HG03103 (cell line): Measurements from ENCODE around the gene PLA2G5.

Experiments
- ATAC-seq: cut with Tn5 transposase; IDR thresholded peaks from one replicate; pipeline ENCODE4 v1.9.1; 2021; ENCODE audit warnings: low read depth; ENCODE audit not compliant: unreplicated experiment

Gene PLA2G5

DNA sequence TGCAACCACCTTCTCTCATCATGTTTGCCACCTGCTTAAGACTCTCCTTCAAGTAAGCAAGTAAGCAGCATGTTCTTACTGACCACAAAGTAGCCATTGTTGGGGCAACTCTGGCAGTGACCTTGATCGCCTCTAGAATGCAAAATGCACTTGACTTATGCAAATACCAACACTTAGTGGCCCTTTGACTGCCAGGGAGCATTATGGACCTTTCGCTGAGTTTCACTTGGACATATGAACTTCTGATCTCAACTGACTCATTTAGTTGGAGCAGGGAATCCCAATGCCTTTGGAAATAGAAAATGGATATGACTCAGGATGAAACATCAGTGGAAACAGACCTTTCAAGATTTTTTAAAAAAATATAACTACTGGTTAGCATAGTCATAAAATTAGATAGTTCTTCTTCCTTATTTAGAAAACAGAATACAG is 6.1 kb upstream of the PLA2G5 start:
- no peak for ATAC-seq

DNA sequence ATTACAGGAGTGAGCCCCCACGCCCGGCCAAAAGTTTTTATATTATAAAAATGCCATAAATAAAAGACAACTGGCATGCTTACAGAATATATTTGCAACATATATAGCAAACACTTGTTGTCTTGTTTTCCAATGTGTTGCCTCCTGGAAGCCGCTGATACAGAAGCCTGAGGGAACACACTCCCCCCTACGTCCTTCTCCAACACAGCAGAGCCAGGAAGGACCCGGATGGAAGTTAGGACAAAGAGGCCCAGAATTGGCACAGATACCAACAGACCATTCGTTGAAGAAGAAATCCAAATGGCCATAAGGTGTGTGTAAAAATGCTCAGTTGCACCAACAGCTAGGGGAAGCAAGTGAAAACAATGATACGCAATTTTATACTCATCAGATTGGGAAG is 1.3 kb upstream of the PLA2G5 start:
- no peak for ATAC-seq

DNA sequence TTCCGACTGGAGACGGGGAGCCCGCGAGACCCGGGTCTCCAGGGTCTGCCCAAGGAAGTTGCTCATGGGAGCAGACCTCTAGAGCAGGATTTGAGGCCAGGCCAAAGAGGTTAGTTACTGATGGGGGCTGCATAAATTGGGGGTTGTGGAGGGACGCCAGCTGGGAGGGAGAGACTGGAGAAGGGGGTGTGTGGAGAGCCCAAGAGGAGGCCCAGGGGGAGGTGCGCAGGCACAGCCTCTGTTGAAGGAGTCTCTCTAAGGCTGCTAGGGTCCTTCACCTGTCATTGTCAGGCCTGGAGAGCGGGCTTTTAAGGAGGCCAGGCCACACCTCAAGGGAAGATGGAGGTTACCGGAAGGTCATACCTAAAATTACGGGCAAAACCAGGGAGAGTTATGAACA is 363 bp downstream of the PLA2G5 start:
- no peak for ATAC-seq

DNA sequence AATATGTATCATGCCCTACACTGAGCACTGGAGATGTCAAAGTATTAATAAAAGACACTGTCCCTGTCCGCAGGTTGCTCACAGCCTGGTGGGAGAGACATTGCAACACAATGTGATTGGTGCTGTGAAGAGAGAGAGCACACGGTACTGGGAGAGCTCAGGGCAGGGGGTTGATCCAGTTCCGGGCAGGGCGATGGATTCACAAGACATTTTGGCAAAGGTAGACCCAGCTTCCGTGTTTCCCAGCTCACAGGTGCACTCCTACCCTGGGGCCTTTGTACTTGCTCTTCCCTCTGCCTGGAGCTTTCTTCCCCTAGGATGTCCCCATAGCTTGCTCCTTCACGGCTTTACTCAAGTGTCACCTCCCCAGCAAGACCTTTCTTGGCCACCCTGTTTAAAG is 1.4 kb downstream of the PLA2G5 start:
- no peak for ATAC-seq

DNA sequence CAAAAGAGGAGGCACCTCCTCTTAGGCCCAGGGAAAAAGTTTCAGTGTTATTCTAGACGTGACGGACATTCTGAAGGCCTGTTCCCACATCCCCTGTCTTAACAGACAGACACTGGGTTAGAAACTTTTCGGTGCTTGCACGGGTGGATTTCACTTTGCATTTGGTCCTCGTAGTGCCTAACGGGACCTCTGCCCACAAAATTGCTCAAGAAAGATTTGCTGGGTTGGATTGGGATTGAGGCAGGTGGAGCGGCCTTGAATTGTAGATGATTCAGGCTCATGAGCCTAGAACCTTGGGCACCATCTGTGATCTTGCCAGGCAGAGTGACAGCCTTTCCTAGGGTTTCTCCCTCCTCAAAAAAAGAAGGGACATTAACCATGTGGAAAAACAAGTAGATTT is 2.8 kb downstream of the PLA2G5 start:
- no peak for ATAC-seq

DNA sequence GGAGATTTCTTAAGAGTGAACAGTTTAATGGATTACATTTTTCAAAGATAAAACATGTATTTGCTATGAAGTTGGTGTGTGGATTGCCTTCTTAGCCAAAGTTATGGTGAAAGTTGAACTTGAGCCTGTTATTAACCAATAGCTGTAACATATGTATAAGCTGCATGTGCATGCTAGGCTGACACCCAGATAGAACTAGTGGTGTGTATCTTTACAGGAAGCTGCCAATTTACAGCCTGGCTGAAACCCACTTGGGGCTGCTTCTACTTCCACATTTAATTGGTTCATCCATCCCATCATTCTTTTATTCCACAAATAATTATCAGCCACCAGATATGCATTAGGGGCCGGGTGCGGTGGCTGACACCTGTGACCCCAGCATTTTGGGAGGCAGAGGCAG is 3.3 kb downstream of the PLA2G5 start:
- ATAC-seq, result no peak

DNA sequence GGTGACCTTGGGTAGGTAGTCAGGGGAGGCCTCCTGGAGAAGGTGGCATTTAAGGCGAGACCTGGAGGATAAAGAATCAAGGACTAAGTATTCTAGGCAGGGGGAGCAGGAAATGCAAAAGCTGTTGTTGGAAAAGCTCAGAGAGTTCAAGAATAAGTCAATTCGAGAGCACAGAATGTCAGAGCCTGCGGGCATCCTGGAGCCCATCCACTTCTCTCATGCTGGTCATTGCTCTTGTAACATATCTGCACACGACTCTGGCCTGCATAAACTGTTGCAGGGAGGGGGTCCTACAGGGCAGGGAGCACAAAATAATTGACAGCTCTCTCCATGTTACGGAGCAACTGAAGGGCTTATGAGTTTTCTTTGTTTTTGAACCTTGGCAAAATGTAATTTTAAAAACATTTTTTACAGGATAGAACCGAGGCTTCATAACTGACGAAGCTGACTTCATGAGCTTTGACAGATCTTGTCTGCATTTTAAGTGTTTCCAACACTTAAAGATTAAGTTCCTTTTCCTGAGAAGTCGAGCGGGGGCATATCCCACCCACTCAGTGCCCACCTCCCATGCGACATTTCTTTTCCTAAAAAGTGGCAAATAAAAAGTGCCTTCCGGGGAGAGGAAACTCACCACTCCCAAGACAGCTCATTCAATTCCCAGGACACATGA is 4.2 kb downstream of the PLA2G5 start:
- ATAC-seq, result no peak

DNA sequence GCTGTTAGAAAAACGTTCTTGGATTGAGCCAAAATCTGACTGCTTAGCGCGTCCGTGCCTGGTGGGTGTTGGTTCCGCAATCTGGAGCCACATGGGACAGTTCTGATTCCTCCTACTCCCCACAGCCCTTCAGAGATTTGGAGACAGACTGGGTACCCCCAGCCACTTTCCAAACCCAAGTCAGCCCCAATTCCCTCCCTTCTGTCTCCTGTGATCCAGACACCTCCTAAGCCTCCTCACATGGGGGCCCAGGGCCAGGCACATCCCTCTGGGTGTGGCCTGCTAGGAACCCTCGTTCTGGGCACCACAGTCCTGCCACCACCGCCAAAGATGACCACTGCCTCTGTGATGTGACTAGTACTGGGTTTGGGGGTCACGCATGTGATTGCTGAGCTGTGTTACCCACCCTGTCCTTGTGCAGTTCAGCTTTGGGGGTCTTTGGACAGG is 4.8 kb downstream of the PLA2G5 start:
- ATAC-seq, result no peak

DNA sequence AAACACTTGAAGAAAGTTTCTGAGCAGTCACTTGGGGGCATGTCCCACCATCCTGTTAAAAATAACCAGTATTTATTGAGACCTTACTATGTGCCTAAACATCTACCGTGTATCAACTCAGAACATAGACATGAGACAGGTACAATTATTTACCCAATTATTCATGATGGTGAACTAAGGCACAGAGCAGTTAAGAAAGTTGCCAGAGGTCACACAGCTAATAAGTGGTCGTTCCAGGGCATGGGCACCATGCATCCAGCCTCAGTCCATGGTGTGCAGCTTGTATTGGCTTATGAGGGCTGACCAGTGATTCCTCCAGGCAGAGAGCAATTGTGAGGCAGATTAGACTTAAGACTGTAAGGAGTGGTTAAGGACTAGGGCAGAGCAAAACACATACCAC is 5.4 kb downstream of the PLA2G5 start:
- ATAC-seq, result no peak

DNA sequence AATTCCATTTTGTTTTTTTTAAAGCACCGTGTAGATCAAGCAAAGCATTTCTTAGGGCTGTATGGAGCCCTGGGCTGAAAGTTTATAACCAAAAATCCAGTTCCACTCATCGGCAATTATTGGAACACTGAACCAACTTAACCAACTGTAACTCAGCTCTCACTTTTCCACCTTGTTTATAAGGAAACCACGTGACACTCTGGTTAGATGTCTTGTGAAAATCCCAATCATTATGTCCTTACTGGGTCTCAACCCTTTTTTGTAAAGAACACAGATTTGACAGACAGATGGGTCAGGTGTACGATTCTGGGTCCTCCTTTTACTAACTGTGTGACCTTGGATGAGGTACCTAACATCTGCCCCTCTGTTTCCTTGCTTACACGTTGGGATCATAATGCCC is 6.2 kb downstream of the PLA2G5 start:
- no peak for ATAC-seq

DNA sequence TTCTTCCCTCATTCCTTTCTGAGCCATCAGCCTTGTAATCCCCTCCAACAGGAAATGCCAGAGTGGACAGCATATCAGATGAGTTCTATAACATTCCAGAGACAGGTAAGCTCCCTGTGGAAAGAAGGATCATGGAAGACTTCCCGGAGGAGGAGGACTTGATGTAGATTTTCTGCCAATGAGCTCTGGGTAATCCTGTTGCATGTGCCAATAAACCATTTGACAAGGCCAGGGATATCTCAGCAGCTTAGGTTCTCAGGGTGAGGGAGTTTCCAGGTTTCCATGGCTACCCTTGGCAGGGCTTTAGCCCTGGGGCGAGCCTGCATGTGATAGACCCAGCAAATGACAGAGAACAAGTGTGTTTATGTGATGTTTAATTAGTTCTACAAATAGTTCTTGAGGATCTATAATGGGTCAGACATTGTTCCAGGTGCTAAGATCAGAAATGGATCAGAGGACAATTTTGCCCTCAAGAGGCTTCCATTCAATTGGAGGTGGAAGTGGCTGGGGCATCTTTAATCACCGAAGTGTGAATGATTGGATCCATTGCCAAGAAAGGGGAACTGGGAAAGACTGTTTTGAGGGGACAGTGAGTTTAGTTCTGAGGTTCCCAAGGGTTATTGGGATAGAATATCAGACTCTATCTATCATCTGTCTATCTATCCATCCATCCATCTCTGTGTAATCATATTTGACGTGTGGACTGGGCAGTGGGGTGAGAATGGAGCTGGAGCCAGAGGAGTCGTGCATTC is 6.9 kb downstream of the PLA2G5 start:
- ATAC-seq, result no peak

DNA sequence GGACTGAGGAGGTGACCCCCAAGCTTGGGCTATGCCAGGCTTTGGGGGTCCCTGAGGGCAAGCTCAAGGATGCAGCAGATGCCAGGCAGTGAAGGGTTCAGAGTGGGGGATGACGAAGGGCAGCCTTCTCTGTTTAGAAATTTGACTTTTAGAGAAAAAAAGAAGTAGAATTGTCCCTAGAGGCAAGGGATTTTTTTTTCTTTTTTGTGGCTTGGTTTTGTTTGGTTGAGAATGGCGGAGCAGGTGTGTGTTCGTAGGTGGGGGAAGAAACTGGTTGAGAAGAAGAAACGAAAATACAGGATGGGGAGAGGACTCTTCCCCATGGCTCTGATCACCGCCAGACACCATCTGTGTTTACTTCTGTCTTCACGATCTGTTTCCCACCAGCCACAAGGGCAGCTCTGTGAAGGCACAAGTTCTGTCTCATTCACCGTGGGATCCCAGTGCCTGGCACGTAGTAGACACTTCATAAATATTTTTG is 8.2 kb downstream of the PLA2G5 start:
- no peak for ATAC-seq

DNA sequence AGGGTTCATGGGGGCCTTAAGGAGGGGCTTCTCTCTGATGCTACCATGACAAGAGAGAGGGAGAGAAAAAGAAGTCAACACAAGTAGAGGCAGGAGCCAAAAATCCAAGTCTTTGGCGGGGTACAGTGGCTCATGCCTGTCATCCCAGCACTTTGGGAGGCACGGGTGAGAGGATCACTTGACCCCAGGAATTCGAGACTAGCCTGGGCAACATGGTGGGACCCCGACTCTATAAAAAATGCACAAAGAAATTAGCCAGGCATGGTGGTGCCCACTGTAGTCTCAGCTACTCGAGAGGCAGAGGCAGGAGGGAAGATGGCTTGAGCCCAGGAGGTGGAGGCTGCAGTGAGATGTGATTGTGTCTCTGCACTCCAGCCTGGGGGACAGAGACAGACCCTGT is 8.7 kb downstream of the PLA2G5 start:
- ATAC-seq, result no peak

DNA sequence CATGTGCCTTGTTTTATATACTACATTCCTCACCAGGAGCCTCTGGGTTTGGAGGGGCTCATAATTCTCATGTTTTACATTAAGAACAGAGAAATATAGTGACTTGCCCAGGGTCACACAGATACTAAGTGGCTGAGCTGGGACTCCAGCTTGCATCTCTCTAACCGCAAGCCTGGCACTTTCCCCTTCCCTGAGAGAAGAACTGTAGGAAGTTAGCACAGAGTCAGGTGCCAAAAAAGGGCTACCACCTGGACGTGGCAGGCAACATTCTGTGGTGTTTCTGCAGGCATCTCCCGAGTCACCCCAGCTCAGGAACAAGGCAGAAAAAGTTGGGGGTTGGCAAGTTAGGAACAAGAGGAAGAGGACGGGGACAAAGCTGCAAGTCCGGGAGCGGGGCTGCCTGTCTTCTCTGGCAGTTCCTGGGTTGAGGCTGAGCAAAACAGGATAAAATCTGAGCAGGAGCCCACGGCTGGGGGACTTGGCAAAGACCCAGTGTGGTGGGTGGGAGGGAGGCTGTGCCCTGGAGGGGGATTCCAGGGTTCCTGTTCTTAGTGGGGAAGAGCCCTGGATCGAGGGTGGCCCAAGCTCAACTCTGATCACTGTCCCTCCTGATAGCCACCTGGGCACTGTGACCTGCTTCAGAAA is 9.8 kb downstream of the PLA2G5 start:
- no peak for ATAC-seq

DNA sequence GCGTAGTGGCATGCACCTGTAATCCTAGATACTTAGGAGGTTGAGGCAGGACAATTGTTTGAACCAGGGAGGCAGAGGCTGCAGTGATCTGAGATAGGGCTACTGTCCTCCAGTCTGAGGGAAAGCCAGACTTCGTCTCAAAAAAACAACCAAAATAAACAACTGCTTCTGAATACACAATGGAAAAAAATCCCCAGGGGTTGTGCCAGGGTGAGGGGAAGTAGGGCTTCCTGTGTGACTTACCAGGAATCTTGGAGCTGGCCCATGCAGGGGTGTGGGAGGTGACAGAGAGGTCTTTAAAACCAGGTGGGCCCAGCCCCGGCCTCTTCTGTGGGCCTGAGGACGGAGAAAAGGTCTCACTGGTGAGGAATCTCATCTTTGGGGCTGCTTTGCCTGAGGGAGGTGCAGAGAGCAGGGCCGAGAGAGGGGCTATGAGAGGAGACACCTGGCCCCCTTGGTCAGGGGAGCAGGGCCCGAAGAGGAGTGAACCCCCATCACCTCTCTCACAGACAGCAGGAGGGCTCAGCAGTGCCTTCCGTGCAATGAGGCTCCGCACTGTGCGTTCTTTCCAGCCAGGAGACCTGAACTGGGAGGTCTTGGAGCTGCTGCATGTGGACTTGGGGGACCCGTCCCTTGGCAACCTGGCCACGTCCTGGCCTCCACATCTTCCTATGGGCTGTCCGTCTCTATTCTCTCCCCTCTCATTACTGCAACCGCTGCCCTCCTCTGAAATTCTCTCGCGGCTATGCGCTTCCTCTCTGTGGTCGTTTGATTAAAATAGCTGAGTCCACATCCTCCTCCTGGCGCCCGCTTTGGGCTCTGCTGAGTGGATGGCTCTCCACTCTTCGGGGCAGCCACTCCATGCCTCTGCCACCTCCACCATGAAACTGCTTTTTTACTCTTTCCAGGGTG is 10.7 kb downstream of the PLA2G5 start:
- no peak for ATAC-seq

DNA sequence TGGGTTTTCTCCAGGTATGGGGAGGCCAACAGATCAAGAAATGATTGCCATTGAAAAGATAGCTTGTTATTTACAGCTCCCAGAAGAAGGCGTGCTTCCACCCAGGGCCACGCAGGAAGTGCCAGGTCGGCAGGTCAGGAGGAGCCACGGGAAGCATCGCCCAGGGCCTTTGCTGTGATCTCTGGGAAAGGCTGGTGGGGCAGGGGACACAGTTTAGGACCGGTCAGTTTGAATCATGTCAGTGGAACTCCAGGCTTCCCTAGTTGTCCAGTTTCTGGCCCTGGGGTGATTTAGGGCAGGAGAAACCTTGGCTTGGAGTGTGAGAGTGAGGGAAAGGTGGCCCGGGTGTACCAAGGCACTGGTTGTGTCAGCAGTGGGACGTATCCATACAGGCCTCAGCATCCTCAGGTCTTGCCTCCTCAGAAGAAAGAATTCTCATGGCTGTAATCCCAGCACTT is 11.4 kb downstream of the PLA2G5 start:
- no peak for ATAC-seq

DNA sequence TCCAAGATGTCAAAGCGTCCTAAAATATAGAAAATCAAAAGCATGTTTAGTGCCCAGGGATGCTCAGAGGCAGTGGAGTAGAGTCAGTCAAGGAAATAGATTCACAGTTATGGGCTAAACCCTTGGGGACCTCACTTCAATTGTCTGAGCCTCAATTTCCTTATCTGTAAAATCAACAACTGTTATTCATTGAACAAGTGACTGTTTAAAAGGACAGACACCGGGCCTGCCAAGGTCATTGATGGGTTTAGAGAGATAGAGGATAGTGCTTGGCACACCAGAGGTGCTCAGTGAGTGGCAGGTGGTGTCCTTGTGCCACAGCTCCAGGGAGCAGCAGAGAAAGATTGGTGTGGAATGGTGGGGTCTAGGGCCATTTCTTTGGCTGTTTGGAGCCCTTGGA is 12.8 kb downstream of the PLA2G5 start:
- no peak for ATAC-seq

DNA sequence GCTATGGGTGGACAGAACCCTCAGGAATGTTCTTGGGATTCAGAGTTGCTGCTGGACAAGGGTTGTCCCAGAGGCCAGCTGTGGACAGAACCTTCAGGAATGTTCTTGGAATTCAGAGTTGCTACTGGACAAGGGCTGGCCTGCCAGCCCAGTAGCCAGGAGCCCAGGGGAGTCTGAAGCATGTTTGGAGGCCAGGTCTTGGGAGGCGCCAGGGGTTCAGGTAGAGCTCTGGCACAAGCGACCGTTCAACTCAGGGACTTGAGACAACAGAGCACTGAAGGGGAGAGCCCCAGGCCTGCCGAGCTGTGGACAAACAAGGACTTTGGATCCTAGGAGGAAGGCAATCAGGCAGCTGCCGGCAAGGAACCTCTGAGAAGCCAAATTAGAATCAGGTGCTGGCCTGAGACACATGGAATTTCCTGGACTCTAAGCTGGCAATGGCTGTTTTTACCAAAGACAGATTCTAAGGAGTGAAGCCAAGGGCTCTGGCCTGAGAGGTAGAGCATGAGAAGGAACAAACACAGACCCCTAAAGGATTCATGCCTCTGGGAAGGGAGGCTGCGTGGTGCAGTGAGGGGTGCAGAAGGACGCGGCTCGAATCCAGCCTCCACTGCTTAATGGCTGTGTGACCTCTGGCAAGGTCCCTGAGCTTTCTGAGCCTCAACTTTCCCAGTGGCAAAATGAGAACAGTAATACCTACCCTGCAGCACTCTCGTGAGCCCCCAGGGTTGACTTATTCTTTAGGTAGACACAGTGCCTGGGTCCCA is 13.4 kb downstream of the PLA2G5 start:
- no peak for ATAC-seq

DNA sequence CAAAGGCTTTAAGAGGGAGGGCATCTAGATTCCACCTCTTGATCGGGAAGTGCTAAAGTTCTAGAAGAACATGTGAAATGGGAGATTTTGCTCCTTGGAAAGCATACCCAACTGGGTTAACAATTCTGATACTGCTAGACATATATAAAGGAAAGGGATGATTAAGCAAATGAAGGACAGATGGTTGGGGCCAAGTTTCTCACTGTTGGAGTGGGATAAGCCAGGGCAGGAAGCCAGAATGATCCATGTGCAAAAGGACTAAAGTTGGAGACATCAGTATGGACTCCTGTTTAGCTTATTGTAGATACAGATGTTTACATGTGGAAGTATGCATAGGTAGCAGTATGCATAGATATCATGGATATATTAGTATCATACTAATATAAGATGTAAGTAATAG is 16.8 kb downstream of the PLA2G5 start:
- no peak for ATAC-seq

DNA sequence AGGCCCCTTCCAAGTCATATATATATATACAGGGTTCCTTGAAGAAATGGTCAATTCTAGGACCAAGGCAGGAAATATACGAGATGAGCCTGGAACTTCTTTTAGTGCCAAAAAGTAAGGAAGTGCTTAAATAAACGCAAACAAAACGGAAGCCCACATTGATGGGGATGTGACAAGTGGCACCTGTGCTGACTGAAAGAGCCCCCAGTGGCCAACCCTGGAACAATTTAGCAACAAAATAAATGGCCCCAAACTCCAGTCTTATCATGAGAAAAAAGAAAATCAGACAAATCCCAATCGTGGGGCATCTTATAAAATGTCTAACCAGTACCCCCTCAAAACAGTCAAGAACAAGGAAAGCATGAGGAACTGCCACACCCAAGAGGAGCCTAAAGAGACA is 17.7 kb downstream of the PLA2G5 start:
- ATAC-seq, result no peak
